ENCODE data around the gene C4BPB.

The C4BPB gene

DNA sequence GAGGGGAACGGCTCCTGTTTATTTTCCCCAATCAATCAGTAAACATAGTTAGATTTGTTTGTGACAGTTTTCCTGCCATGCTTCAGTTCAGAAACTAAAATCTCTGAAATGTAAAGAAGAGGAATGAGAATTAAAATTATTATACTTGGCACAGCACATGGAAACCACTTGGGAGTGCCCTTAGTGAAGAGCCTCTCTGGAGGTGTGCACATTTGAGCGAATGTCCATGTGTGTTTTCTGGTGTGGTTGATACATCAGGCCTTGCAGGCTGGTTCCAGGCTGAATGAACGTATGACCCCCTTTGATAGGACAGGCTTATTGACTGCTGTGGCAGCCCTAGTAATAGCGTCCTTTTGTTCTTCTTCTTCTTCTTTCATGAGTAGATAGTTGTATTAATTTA lies 42.5 kb downstream of the C4BPB start:
- Histone ChIP-seq H3K36me3 (ENCODE audit: control insufficient read depth, insufficient read depth, low read length) (no peaks in the 10 kb centered on the region), H3K27ac (ENCODE audit: low read depth, low read length) (no peak overlapping the region), H3K4me3 (ENCODE audit: low read length) (no peak overlapping the region), H3K4me1 (ENCODE audit: control insufficient read depth, insufficient read depth, low read length) (no peaks in the 10 kb centered on the region), H3K9ac (ENCODE audit: low read length) (no peak overlapping the region), H3K27me3 (ENCODE audit: control insufficient read depth, insufficient read depth, low read length) (no peaks in the 10 kb centered on the region)

GRCh38 chr1:207134581-207134980 lies 45.9 kb downstream of the C4BPB start:
- no peaks in the 10 kb centered on the region for H3K36me3 ChIP-seq (ENCODE audit: control insufficient read depth, insufficient read depth, low read length)

GRCh38 chr1:207139616-207140015 lies 51.0 kb downstream of the C4BPB start:
- no peaks in the 10 kb centered on the region for H3K4me1 ChIP-seq (ENCODE audit: control insufficient read depth, insufficient read depth, low read length)

More at GRCh38 chr1:207134581-207134980, 45.9 kb downstream of the C4BPB start:
- H3K4me1 ChIP-seq (ENCODE audit: control insufficient read depth, insufficient read depth, low read length), result no peaks in the 10 kb centered on the region
- no peak overlapping the region for H3K4me3 ChIP-seq (ENCODE audit: low read length)
- no peak overlapping the region for H3K27ac ChIP-seq (ENCODE audit: low read depth, low read length)
- H3K9ac ChIP-seq (ENCODE audit: low read length), result no peak overlapping the region
- H3K27me3 ChIP-seq (ENCODE audit: control insufficient read depth, insufficient read depth, low read length), result no peaks in the 10 kb centered on the region

DNA sequence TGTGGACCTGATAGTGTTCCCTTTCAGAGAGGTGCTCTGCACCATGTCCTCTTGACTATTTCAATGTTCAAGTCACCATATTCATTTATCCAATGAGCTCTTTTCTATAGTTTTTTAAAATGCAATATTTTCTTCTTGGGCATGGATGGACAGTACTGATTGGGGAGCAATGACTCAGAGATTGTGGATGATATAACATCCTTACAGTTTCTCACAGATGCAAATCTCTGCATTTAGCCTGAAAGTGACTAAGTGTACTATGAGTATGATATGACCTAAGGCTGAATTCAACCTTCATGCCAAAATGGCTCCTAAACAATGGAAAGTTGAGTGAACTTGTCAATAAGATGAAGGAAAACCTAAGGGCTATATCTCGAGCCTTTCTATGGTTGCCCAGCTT lies 51.9 kb downstream of the C4BPB start:
- Histone ChIP-seq H3K27me3 (ENCODE audit: control insufficient read depth, insufficient read depth, low read length) (no peaks in the 10 kb centered on the region), H3K4me1 (ENCODE audit: control insufficient read depth, insufficient read depth, low read length) (no peaks in the 10 kb centered on the region), H3K36me3 (ENCODE audit: control insufficient read depth, insufficient read depth, low read length) (no peaks in the 10 kb centered on the region), H3K4me3 (ENCODE audit: low read length) (no peak overlapping the region), H3K27ac (ENCODE audit: low read depth, low read length) (no peak overlapping the region), H3K9ac (ENCODE audit: low read length) (no peak overlapping the region)

More at GRCh38 chr1:207139616-207140015, 51.0 kb downstream of the C4BPB start:
- H3K36me3 ChIP-seq (ENCODE audit: control insufficient read depth, insufficient read depth, low read length), result no peaks in the 10 kb centered on the region
- no peaks in the 10 kb centered on the region for H3K27me3 ChIP-seq (ENCODE audit: control insufficient read depth, insufficient read depth, low read length)
- H3K9ac ChIP-seq (ENCODE audit: low read length), result no peak overlapping the region
- no peak overlapping the region for H3K27ac ChIP-seq (ENCODE audit: low read depth, low read length)
- H3K4me3 ChIP-seq (ENCODE audit: low read length), result no peak overlapping the region

DNA sequence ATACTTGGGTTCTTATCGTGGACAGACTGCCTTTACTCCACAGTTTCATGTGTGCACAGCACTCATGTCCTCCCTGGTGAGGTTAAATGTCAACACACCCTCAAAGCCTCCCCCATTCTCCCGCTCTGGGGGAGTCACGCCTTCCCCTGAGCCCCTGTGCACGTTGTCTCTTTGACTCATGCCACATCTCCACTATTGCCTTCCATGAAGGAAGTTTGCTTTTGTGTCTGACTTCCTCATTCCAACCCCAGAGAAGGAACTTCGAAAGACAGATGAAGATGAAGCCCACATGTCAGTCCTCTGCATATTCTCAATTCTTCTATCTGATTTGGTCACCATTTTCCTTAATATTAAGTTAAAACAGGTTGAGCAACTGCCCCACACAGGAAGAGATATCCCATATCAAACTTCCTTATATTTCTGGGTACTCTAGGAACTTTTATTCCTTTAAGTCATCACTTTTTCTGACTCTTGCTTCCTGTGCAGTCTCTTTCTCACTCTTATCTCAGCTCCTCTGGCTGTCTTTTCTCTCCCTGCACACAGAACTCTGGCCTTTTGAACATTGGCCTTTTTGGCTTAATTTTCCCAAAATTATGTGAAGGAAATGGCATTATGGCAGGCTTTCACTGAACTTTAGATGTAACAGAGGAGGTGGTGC lies 56.9 kb downstream of the C4BPB start:
- Histone ChIP-seq H3K9ac (ENCODE audit: low read length) (no peak overlapping the region), H3K4me3 (ENCODE audit: low read length) (no peak overlapping the region), H3K27ac (ENCODE audit: low read depth, low read length) (no peak overlapping the region), H3K36me3 (ENCODE audit: control insufficient read depth, insufficient read depth, low read length) (no peaks in the 10 kb centered on the region), H3K27me3 (ENCODE audit: control insufficient read depth, insufficient read depth, low read length) (no peaks in the 10 kb centered on the region), H3K4me1 (ENCODE audit: control insufficient read depth, insufficient read depth, low read length) (no peaks in the 10 kb centered on the region)

All from rectal smooth muscle tissue (tissue), 1 donor.